Neural cell (in vitro differentiated cells): ENCODE data around the gene NCBP2L. TPM values are rescaled to one million over a fixed set of nuclear protein-coding genes. Genes with fewer than 3 reads are reported as not detected.

ENCODE experiments used
- H2AFZ ChIP-seq: fragments of 200-600, 300-800 bp; sonication (generic), shearing (Covaris generic); 2 replicates; pipeline ENCODE4 v1.6.0; 2014; ENCODE audit warnings: low read depth, mild to moderate bottlenecking, antibody characterized with exemption, low read length, moderate library complexity
- H3F3A ChIP-seq: fragments of 200-600 bp; shearing (Covaris generic); 2 replicates; pipeline ENCODE4 v1.6.1; 2016; ENCODE audit warnings: mild to moderate bottlenecking, moderate library complexity, mixed read lengths, antibody characterized with exemption, low read length; ENCODE audit not compliant: insufficient read depth, poor library complexity, severe bottlenecking
- H3K27ac ChIP-seq: fragments of 200-600, 300-800 bp; sonication (generic), shearing (Covaris generic); 2 replicates; pipeline ENCODE4 v1.5.1; 2014; ENCODE audit warnings: mild to moderate bottlenecking, low read length, moderate library complexity
- H3K27me3 ChIP-seq: fragments of 300-800, 200-600 bp; sonication (generic), shearing (Covaris generic); 2 replicates; pipeline ENCODE4 v1.6.0; 2014; ENCODE audit warnings: mild to moderate bottlenecking, low read depth, low read length, moderate library complexity; ENCODE audit not compliant: insufficient read depth
- H3K36me3 ChIP-seq: fragments of 300-800, 200-600 bp; sonication (generic), shearing (Covaris generic); 2 replicates; pipeline ENCODE4 v1.5.1; 2014; ENCODE audit warnings: mild to moderate bottlenecking, antibody characterized with exemption, low read length, moderate library complexity; ENCODE audit not compliant: insufficient read depth
- H3K4me2 ChIP-seq: fragments of 300-800, 200-600 bp; sonication (generic), shearing (Covaris generic); 2 replicates; pipeline ENCODE4 v1.6.0; 2014; ENCODE audit warnings: mild to moderate bottlenecking, low read length
- H3K4me3 ChIP-seq: fragments of 300-800, 200-600 bp; sonication (generic), shearing (Covaris generic); 2 replicates; pipeline ENCODE4 v1.5.1; 2014; ENCODE audit warnings: mild to moderate bottlenecking, low read length, moderate library complexity
- H3K79me2 ChIP-seq: fragments of 200-600 bp; shearing (Covaris generic); replicated peaks from 2 replicates; pipeline ENCODE4 v1.6.0; 2014; ENCODE audit warnings: mild to moderate bottlenecking, low read length, moderate library complexity; ENCODE audit not compliant: insufficient read depth
- H3K9ac ChIP-seq: fragments of 300-800, 200-600 bp; sonication (generic), shearing (Covaris generic); 2 replicates; pipeline ENCODE4 v1.6.1; 2016; ENCODE audit warnings: mild to moderate bottlenecking, low read length, mixed read lengths
- H3K9me2 ChIP-seq: fragments of 200-600 bp; shearing (Covaris generic); 2 replicates; pipeline ENCODE4 v1.6.1; 2016; ENCODE audit warnings: mild to moderate bottlenecking, low read length, mixed read lengths; ENCODE audit not compliant: insufficient read depth
- H3K9me3 ChIP-seq: fragments of 200-600, 300-800 bp; sonication (generic), shearing (Covaris generic); 2 replicates; pipeline ENCODE4 v1.6.1; 2016; ENCODE audit warnings: mild to moderate bottlenecking, mixed run types, low read length, moderate library complexity, mixed read lengths
- H4K20me1 ChIP-seq: fragments of 200-600 bp; shearing (Covaris generic); 2 replicates; pipeline ENCODE4 v1.6.1; 2016; ENCODE audit warnings: mild to moderate bottlenecking, mixed run types; ENCODE audit not compliant: insufficient read depth
- CTCF ChIP-seq: fragments of 450-650 bp; IDR thresholded peaks from 2 replicates; pipeline ENCODE4 v1.5.1; 2014; ENCODE audit warnings: antibody characterized with exemption, mild to moderate bottlenecking, moderate library complexity; ENCODE audit not compliant: poor library complexity, severe bottlenecking
- EP300 ChIP-seq: fragments of 450-650 bp; conservative IDR thresholded peaks from 2 replicates; pipeline ENCODE4 v1.6.1; 2014; ENCODE audit warnings: antibody characterized with exemption, mild to moderate bottlenecking, moderate library complexity; ENCODE audit not compliant: poor library complexity, severe bottlenecking
- EZH2 ChIP-seq: fragments of 200-600, 300-800 bp; shearing (Covaris generic), sonication (generic); IDR thresholded peaks from 2 replicates; pipeline ENCODE4 v1.6.1; 2014; ENCODE audit warnings: antibody characterized with exemption, low read length, borderline replicate concordance, mild to moderate bottlenecking; ENCODE audit not compliant: insufficient read depth, poor library complexity, severe bottlenecking
- MXI1 ChIP-seq: fragments of 450-650 bp; conservative IDR thresholded peaks from 2 replicates; pipeline ENCODE4 v1.6.1; 2014; ENCODE audit warnings: antibody characterized with exemption, mild to moderate bottlenecking; ENCODE audit not compliant: poor library complexity, severe bottlenecking
- POLR2AphosphoS5 ChIP-seq: IDR thresholded peaks from 2 replicates; pipeline ENCODE4 v1.6.1; 2012
- RAD21 ChIP-seq: fragments of 450-650 bp; conservative IDR thresholded peaks from 2 replicates; pipeline ENCODE4 v1.6.1; 2014; ENCODE audit warnings: antibody characterized with exemption, mild to moderate bottlenecking, moderate library complexity
- REST ChIP-seq: IDR thresholded peaks from 2 replicates; pipeline ENCODE4 v1.6.1; 2012; ENCODE audit warnings: borderline replicate concordance
- SMC3 ChIP-seq: fragments of 450-650 bp; conservative IDR thresholded peaks from 2 replicates; pipeline ENCODE4 v1.6.1; 2014; ENCODE audit warnings: antibody characterized with exemption, mild to moderate bottlenecking, moderate library complexity; ENCODE audit not compliant: poor library complexity
- TAF1 ChIP-seq: IDR thresholded peaks from 2 replicates; pipeline ENCODE4 v1.6.1; 2012; ENCODE audit warnings: low read depth
- polyA plus RNA-seq: library from polyadenylated mRNA; depleted of rRNA; stranded (reverse); fragments of >200 nt; gene quantifications from 2 replicates; pipeline ENCODE4 v1.2.3, GENCODE V29; 2014

The NCBP2L gene
- polyA plus RNA-seq, 1 donor from 2014 or later = not detected

GRCh38 chrX:107834275-107835201 lies 57.0 kb downstream of the NCBP2L start:
- Histone ChIP-seq H3F3A (no peaks in the 10 kb centered on the region), H3K9me2 (no peaks in the 10 kb centered on the region), H3K9ac (no peak overlapping the region), H3K27me3 (no peaks in the 10 kb centered on the region), H4K20me1 (no peaks in the 10 kb centered on the region), H3K79me2 (no peaks in the 10 kb centered on the region), H3K36me3 (no peaks in the 10 kb centered on the region), H3K27ac (no peak overlapping the region), H3K9me3 (no peaks in the 10 kb centered on the region), H2AFZ (no peak overlapping the region), H3K4me3 (no peak overlapping the region), H3K4me2 (no peak overlapping the region)
- no peak for TF ChIP-seq SMC3
- TF ChIP-seq EP300 = no peak
- no peak for TF ChIP-seq EZH2
- no peak for TF ChIP-seq CTCF
- TF ChIP-seq TAF1 = no peak
- TF ChIP-seq POLR2AphosphoS5 = no peak
- no peak for TF ChIP-seq REST
- TF ChIP-seq RAD21 = no peak
- no peak for TF ChIP-seq MXI1

- Histone ChIP-seq H4K20me1 (no peaks in the 10 kb centered on the region), H2AFZ (no peak overlapping the region), H3K9me2 (no peaks in the 10 kb centered on the region), H3K9ac (no peak overlapping the region), H3K27me3 (no peaks in the 10 kb centered on the region), H3K36me3 (no peaks in the 10 kb centered on the region), H3K9me3 (no peaks in the 10 kb centered on the region), H3K79me2 (no peaks in the 10 kb centered on the region), H3K27ac (no peak overlapping the region), H3K4me2 (no peak overlapping the region), H3K4me3 (no peak overlapping the region), H3F3A (no peaks in the 10 kb centered on the region)
- TF ChIP-seq POLR2AphosphoS5 (no peak), RAD21 (no peak), SMC3 (no peak), MXI1 (no peak), TAF1 (no peak), EP300 (no peak), EZH2 (no peak), CTCF (no peak), REST (no peak)
These were observed 59.4 kb downstream of the NCBP2L start for GRCh38 chrX:107836958-107837357.
